ENCODE data around the gene VSIG10. TPM values are rescaled to one million over a fixed set of nuclear protein-coding genes. Genes with fewer than 3 reads are reported as not detected.
"Not testable (repeated sequence)": the region's sequence is repeated elsewhere in the genome, so short reads cannot be mapped to it uniquely, and the experiment has no call there.

The VSIG10 gene
- total RNA-seq, 1 donor, result 22.5 TPM

DNA sequence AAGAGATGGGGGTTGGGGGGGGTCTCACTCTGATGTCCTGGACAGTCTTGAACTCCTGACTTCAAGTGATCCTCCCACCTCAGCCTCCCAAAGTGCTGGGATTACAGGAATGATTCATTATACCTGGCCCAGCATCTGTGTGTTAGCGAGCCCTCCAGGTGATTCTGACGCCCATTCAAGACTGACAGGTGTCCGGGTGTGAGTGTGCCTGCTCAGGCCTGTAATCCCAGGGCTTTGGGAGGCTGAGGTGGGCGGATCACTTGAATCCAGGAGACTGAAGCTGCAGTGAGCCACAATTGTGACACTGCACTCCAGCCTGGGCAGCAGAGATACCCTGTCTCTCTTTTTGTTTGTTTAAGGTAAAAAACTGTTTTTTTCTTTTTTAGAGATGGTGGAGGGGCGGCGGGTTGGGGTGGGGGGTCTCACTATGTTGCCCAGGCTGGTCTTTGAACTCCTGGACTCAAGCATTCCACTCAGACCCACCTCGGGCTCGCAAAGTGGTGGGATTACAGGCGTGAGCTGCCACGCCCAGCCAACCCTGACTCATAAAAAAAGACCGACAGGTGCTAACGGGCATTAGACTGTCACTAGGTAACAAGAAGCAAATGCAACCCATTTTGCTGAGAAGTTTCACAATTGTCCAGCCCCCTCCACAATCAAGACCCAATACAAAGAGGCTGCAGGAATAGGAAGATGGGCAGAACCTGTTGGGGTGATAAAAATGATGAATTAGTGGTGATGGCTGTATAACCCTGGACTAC is 4.7 kb downstream of the VSIG10 start:
- DNase-seq (ENCODE audit: low read depth), result no peak
- TF ChIP-seq, protein P1, sequence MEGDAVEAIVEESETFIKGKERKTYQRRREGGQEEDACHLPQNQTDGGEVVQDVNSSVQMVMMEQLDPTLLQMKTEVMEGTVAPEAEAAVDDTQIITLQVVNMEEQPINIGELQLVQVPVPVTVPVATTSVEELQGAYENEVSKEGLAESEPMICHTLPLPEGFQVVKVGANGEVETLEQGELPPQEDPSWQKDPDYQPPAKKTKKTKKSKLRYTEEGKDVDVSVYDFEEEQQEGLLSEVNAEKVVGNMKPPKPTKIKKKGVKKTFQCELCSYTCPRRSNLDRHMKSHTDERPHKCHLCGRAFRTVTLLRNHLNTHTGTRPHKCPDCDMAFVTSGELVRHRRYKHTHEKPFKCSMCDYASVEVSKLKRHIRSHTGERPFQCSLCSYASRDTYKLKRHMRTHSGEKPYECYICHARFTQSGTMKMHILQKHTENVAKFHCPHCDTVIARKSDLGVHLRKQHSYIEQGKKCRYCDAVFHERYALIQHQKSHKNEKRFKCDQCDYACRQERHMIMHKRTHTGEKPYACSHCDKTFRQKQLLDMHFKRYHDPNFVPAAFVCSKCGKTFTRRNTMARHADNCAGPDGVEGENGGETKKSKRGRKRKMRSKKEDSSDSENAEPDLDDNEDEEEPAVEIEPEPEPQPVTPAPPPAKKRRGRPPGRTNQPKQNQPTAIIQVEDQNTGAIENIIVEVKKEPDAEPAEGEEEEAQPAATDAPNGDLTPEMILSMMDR (IDR thresholded peaks at IDR 0.05; ENCODE audit: insufficient read depth, low read depth, low read length), result no peak
- no peak overlapping the region for H3K4me3 ChIP-seq (ENCODE audit: low read depth, low read length)

DNA sequence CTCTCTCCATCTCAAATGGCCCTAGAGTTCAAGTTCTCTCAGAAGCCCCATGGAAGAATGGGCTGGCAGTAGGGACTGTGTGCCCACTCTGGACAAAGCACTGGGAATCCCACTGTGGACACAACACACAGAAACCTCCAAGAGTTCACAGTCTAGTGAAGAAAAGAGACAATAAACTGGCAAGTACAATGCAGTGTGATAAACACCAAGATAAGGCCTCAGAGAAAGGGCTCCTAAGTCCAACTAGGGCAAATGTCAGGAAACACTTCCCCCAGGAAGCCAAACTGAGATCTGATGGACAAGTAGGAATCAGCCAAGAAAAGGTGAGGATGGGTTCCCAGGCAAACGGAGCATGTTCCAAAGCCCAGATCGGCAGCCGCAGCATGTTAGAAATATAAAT is 5.4 kb downstream of the VSIG10 start:
- DNase-seq (ENCODE audit: low read depth), result peak; percentile 12
- H3K4me3 ChIP-seq (ENCODE audit: low read depth, low read length), result no peak overlapping the region
- TF ChIP-seq, protein P1 (IDR thresholded peaks at IDR 0.05; ENCODE audit: insufficient read depth, low read depth, low read length), result no peak

DNA sequence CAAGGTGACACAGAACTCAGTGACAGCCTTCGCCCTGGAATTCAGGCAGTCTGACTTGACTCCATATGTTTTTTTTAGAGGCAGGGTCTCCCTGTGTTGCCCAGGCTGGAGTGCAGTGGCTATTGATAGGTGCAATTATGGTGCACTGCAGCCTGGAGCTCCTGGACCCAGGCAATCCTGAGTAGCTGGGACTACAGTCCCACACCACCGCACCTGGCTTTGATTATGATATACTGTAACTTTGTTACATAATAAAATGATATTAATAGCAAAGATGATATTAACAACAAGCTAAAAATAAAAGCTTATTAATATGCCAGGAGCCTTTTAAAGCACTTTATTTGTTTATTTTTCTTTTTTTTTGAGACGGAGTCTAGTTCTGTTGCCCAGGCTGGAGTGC is 9.8 kb downstream of the VSIG10 start:
- DNase-seq (ENCODE audit: low read depth), result no peak
- H3K4me3 ChIP-seq (ENCODE audit: low read depth, low read length), result no peak overlapping the region
- TF ChIP-seq, protein P1 (IDR thresholded peaks at IDR 0.05; ENCODE audit: insufficient read depth, low read depth, low read length), result no peak

DNA sequence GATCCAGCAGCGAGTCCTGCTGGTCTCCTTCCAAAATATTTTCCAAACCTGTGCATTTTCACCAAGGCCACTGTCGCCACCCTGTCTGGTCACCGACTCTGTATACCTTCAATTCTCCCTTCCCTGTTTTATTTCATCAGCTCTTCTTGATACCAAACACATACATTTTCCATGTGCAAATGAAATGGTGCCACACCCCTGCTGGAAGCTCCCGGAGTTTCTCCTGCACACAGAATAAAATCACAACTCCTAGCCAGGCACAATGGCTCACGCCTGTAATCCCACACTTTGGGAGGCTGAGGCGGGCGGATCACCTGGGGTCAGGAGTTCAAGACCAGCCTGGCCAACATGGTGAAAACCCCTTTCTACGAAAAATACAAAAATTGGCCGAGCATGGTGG is 14.0 kb downstream of the VSIG10 start:
- DNase-seq (ENCODE audit: low read depth), result no peak
- H3K4me3 ChIP-seq (ENCODE audit: low read depth, low read length), result no peak overlapping the region
- TF ChIP-seq, protein P1 (IDR thresholded peaks at IDR 0.05; ENCODE audit: insufficient read depth, low read depth, low read length), result no peak

DNA sequence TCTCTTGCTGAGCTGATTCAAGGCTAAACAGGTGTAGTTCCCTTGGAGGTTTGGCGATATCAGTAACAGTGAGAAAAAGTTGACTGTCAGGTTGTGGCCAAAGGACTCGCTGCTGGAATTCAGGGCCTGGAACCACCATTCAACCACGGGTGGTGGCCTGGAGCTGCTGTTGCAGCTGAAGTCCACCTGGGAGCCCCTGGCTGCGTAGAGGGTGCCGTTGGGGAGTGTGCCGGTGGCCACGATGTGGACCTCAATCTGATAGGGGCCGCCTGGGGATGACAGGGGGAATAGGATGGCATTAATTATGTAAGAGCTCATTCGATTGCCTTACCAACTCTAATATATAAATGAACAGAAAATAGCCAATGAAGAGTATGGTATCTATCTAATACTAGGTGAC is 21.6 kb downstream of the VSIG10 start:
- no peak for DNase-seq (ENCODE audit: low read depth)
- no peak overlapping the region for H3K4me3 ChIP-seq (ENCODE audit: low read depth, low read length)
- TF ChIP-seq, protein P1 (IDR thresholded peaks at IDR 0.05; ENCODE audit: insufficient read depth, low read depth, low read length), result no peak

DNA sequence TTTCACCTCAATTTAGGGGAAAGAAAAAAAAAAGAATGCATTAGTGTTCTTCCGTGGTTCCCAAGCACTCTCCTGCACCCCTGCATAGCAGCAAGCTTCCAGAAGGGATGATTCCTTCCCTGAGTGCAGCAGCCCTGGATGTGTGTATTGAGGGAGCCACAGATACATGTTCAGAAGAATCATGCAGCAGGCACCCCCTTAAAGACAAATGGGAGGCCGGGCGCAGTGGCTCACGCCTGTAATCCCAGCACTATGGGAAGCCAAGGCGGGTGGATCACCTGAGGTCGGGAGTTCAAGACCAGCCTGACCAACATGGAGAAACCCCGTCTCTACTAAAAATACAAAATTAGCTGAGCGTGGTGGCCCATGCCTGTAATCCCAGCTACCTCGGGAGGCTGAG is 22.3 kb downstream of the VSIG10 start:
- not testable (repeated sequence) for H3K4me3 ChIP-seq (ENCODE audit: low read depth, low read length); DNase-seq (ENCODE audit: low read depth)

DNA sequence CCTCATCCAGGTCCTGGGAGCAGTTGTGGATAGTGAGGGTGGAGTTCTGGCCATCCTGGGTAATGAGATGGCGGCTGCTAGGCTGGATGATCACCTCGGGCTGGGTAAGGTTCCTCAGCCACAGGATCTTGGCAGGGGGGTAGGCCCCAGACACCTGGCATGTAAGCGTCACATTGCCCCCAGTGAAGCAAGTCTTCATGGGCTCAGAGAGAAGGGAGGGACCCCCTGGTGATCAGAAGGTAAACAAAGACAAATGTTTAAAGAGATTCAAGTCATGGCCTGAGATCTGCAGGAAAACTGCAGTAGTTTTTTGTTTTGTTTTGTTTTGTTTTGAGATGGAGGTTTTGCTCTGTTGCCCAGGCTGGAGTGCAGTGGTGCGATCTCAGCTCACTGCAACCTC is 30.0 kb downstream of the VSIG10 start:
- TF ChIP-seq, protein P1 (IDR thresholded peaks at IDR 0.05; ENCODE audit: insufficient read depth, low read depth, low read length), result no peak
- no peak for DNase-seq (ENCODE audit: low read depth)
- H3K4me3 ChIP-seq (ENCODE audit: low read depth, low read length), result no peak overlapping the region
